Endodermal cell (in vitro differentiated cells): ENCODE results near the gene HNRNPA1L2. TPM values are rescaled to one million over a fixed set of nuclear protein-coding genes. Genes with fewer than 3 reads are reported as not detected.

ENCODE experiments used
- DNase-seq: peaks from one replicate; pipeline ENCODE4 v3.0.0-alpha.2; 2017
- H3K27ac ChIP-seq: 2 replicates; pipeline ENCODE4 v1.5.1; 2013; ENCODE audit warnings: mild to moderate bottlenecking, low read depth, low read length, moderate library complexity
- H3K27me3 ChIP-seq: 2 replicates; pipeline ENCODE4 v1.6.1; 2013; ENCODE audit warnings: mild to moderate bottlenecking, low read length, moderate library complexity; ENCODE audit not compliant: insufficient read depth, control insufficient read depth, poor library complexity, severe bottlenecking
- H3K36me3 ChIP-seq: 2 replicates; pipeline ENCODE4 v1.7.0; 2013; ENCODE audit warnings: mild to moderate bottlenecking, low read length, moderate library complexity; ENCODE audit not compliant: control insufficient read depth, insufficient read depth
- H3K4me1 ChIP-seq: one replicate; pipeline ENCODE4 v1.7.0; 2013; ENCODE audit warnings: low read length; ENCODE audit not compliant: control insufficient read depth, insufficient read depth
- H3K4me3 ChIP-seq: 2 replicates; pipeline ENCODE4 v1.5.1; 2013; ENCODE audit warnings: mild to moderate bottlenecking, low read length, moderate library complexity
- H3K9ac ChIP-seq: 2 replicates; pipeline ENCODE4 v1.6.1; 2013; ENCODE audit warnings: mild to moderate bottlenecking, low read length, moderate library complexity; ENCODE audit not compliant: poor library complexity, severe bottlenecking; ENCODE audit errors: extremely low read depth
- H3K9me3 ChIP-seq: 2 replicates; pipeline ENCODE4 v1.6.1; 2013; ENCODE audit warnings: mild to moderate bottlenecking, low read length, moderate library complexity; ENCODE audit not compliant: control insufficient read depth
- H3K27ac Mint-ChIP-seq: 2 replicates; pipeline ENCODE4 v1.8.0; 2020; ENCODE audit warnings: mixed read lengths
- H3K27me3 Mint-ChIP-seq: 2 replicates; pipeline ENCODE4 v1.8.0; 2021; ENCODE audit warnings: mild to moderate bottlenecking, mixed read lengths; ENCODE audit not compliant: insufficient read depth
- H3K36me3 Mint-ChIP-seq: 2 replicates; pipeline ENCODE4 v1.8.0; 2020; ENCODE audit warnings: low read depth, mixed read lengths
- H3K4me1 Mint-ChIP-seq: 2 replicates; pipeline ENCODE4 v1.8.0; 2020; ENCODE audit warnings: mixed read lengths
- H3K4me3 Mint-ChIP-seq: 2 replicates; pipeline ENCODE4 v1.8.0; 2020; ENCODE audit warnings: mild to moderate bottlenecking, moderate library complexity, mixed read lengths
- H3K9me3 Mint-ChIP-seq: 2 replicates; pipeline ENCODE4 v1.8.0; 2020; ENCODE audit warnings: mild to moderate bottlenecking, mixed read lengths
- WGBS, 2 experiments: methylation state at CpG; one replicate each; pipeline versions ENCODE4 v1.1.5 to v1.1.7; 2013; ENCODE audit warnings: missing lambda C conversion rate in 2 of 2, mixed read lengths in 1 of 2; ENCODE audit not compliant: insufficient coverage in 1 of 2, insufficient read length in 1 of 2; 5-methylcytosine and 5-hydroxymethylcytosine counted together
- total RNA-seq, 2 donors: library from RNA; stranded (reverse); fragmentation: NEBNext Ultra II Directional in 1 of 2; extraction: Animal tissue kit (Norgen Biotek cat#: 25700) in 1 of 2; gene quantifications; 2 replicates in 1 of 2; 3 replicates in 1 of 2; pipeline ENCODE4 v1.2.1, GENCODE V29; 2021
- TF ChIP-seq, protein P1 (sequence below): fragments of 200-600 bp; sonication (generic); conservative IDR thresholded peaks from 2 replicates; pipeline ENCODE4 v1.5.0; 2021; ENCODE audit warnings: antibody characterized with exemption, mild to moderate bottlenecking

HNRNPA1L2 gene
- total RNA-seq, 2 donors from 2014 or later, result 8.0 to 9.3 TPM

DNA sequence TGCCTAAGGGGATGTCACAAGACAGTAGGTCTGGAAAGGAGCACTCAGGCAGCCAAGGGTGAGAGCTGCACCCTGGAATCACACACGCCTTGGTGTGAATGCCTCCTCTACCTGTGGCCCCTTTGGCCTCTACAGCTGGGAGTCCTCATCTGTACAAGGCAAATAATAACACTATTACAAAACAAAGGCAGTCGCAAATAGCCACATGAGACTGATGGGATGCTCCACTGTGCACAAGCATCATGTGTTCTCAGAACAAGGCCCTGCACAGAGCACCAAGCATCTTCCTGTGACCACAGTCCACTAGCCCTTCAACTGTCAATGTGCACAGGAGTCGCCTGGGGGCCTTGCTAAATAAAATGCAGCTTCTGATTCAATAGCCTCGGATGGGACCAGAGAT is 44.6 kb upstream of the HNRNPA1L2 start:
- peaks cover 11% of the 10 kb centered on the region for H3K27me3 ChIP-seq
- no peaks in the 10 kb centered on the region for H3K36me3 ChIP-seq
- no peaks in the 10 kb centered on the region for H3K9me3 Mint-ChIP-seq
- no peak overlapping the region for H3K4me3 Mint-ChIP-seq
- no peak overlapping the region for H3K9ac ChIP-seq
- WGBS, 2 experiments, result 90 to 100% methylated on average over 4 of the region's 4 CpGs
- DNase-seq, result no peak
- H3K27me3 Mint-ChIP-seq, result peaks cover 2% of the 10 kb centered on the region
- H3K27ac ChIP-seq, result no peak overlapping the region
- no peak overlapping the region for H3K4me3 ChIP-seq
- no peak overlapping the region for H3K27ac Mint-ChIP-seq
- H3K36me3 Mint-ChIP-seq, result no peaks in the 10 kb centered on the region
- peaks cover 8% of the 10 kb centered on the region for H3K4me1 Mint-ChIP-seq
- no peaks in the 10 kb centered on the region for H3K9me3 ChIP-seq
- TF ChIP-seq, protein P1, sequence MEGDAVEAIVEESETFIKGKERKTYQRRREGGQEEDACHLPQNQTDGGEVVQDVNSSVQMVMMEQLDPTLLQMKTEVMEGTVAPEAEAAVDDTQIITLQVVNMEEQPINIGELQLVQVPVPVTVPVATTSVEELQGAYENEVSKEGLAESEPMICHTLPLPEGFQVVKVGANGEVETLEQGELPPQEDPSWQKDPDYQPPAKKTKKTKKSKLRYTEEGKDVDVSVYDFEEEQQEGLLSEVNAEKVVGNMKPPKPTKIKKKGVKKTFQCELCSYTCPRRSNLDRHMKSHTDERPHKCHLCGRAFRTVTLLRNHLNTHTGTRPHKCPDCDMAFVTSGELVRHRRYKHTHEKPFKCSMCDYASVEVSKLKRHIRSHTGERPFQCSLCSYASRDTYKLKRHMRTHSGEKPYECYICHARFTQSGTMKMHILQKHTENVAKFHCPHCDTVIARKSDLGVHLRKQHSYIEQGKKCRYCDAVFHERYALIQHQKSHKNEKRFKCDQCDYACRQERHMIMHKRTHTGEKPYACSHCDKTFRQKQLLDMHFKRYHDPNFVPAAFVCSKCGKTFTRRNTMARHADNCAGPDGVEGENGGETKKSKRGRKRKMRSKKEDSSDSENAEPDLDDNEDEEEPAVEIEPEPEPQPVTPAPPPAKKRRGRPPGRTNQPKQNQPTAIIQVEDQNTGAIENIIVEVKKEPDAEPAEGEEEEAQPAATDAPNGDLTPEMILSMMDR, result no peak
- no peaks in the 10 kb centered on the region for H3K4me1 ChIP-seq

DNA sequence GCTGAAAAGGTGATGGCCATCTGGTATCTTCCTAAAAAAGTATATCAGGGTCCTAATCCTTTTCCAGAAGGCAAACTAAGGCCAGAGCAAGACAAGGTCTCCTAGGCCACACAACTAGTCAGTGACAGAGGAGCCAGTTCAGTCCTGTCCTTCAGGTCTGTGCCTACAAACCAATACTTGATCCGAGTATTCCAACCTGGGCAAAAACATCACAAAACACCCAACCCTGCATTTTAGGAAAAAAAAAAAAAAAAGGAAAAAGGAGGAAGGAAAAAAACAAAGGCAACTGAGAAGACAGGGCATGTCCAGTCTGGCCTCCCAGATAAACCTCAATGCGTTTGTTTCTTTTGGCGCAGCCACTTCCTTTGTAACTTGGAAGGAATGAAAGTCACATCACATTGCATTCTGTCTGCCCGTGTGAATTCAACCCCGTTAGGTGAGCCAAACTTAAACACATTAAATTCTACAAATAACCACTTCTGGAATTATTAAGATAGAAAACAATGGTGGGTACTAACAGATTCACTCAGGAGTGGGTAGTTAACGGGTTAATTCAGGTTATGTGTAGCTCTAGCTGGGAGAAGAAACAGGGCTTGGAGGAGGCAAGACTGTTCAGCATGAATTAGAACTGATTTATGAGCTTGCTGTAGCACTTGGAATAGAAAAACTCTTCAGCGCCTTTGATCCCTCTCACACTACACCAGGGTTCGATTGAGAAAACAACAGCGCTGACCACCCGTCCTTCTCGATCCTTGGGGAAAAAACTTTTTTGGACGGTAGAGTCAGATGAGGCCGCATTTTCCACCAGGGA is 43.0 kb upstream of the HNRNPA1L2 start:
- DNase-seq, result no peak
- H3K27me3 ChIP-seq, result peaks cover 11% of the 10 kb centered on the region
- H3K9ac ChIP-seq, result no peak overlapping the region
- H3K4me1 ChIP-seq, result no peaks in the 10 kb centered on the region
- TF ChIP-seq, protein P1, result no peak
- peak overlapping the region; percentile 67 for H3K4me3 Mint-ChIP-seq
- peak overlapping the region; percentile 90 for H3K27ac Mint-ChIP-seq
- H3K4me1 Mint-ChIP-seq, result peaks cover 8% of the 10 kb centered on the region
- peak overlapping the region; percentile 71 for H3K4me3 ChIP-seq
- H3K27ac ChIP-seq, result no peak overlapping the region
- H3K27me3 Mint-ChIP-seq, result peaks cover 2% of the 10 kb centered on the region
- WGBS, 2 experiments, result 59 to 68% methylated on average over 10 to 12 of the region's 13 CpGs
- no peaks in the 10 kb centered on the region for H3K9me3 ChIP-seq
- H3K9me3 Mint-ChIP-seq, result no peaks in the 10 kb centered on the region
- H3K36me3 ChIP-seq, result no peaks in the 10 kb centered on the region
- H3K36me3 Mint-ChIP-seq, result no peaks in the 10 kb centered on the region

GRCh38 chr13:52599848-52600603 is 42.2 kb upstream of the HNRNPA1L2 start:
- Mint-ChIP-seq H3K36me3 (no peaks in the 10 kb centered on the region), H3K27ac (peak overlapping the region; percentile 90), H3K4me3 (peak overlapping the region; percentile 67), H3K4me1 (peaks cover 8% of the 10 kb centered on the region), H3K9me3 (no peaks in the 10 kb centered on the region), H3K27me3 (peaks cover 2% of the 10 kb centered on the region)
- peaks cover 11% of the 10 kb centered on the region for H3K27me3 ChIP-seq
- H3K27ac ChIP-seq, result peak overlapping the region; percentile 60
- H3K9ac ChIP-seq, result peak overlapping the region; percentile 25
- H3K4me3 ChIP-seq, result peak overlapping the region; percentile 71
- no peaks in the 10 kb centered on the region for H3K9me3 ChIP-seq
- TF ChIP-seq, protein P1, result peak; percentile 27
- peak; percentile 86 for DNase-seq
- 1 to 5% methylated on average over 20 to 73 of the region's 73 CpGs for WGBS, 2 experiments
- H3K36me3 ChIP-seq, result no peaks in the 10 kb centered on the region
- H3K4me1 ChIP-seq, result no peaks in the 10 kb centered on the region
